ENCODE results near the gene GOLM1. TPM values are rescaled to one million over a fixed set of nuclear protein-coding genes. Genes with fewer than 3 reads are reported as not detected.

Gene GOLM1
- total RNA-seq, 1 donor from 2014 or later, result 92.6 TPM

GRCh38 chr9:86096386-86096785 lies 3.0 kb downstream of the GOLM1 start:
- Histone ChIP-seq H3K4me3 (ENCODE audit: low read depth, low read length) (no peak overlapping the region), H3K36me3 (ENCODE audit: control insufficient read depth, insufficient read depth, low read length) (no peaks in the 10 kb centered on the region), H3K27me3 (ENCODE audit: control insufficient read depth, insufficient read depth, low read length) (no peaks in the 10 kb centered on the region)
- DNase-seq (ENCODE audit: low read depth), result no peak
- TF ChIP-seq CTCF (IDR thresholded peaks at IDR 0.05; ENCODE audit: insufficient read depth, low read length, poor library complexity, severe bottlenecking), result no peak

GRCh38 chr9:86093788-86094555 lies 5.4 kb downstream of the GOLM1 start:
- TF ChIP-seq CTCF (IDR thresholded peaks at IDR 0.05; ENCODE audit: insufficient read depth, low read length, poor library complexity, severe bottlenecking), result no peak
- H3K4me3 ChIP-seq (ENCODE audit: low read depth, low read length), result no peak overlapping the region

DNA sequence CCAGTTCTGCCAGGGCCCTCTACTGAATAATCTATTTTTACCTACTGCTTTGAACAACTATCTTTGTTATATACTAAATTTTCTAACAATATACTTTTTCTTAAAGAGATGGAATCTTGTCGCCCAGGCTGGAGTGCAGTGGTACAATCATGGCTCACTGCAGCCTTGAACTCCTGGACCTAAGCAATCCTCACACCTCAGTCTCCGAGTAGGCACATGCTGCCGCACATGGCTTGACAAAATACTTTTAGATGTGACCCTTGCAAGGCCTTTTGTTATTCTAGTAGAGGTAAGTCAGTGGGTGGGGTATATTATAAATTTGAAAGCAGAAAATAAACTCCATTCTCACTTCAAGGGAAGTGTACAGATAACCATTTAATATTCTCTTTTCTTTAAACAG lies 7.9 kb downstream of the GOLM1 start:
- Histone ChIP-seq H3K27me3 (ENCODE audit: control insufficient read depth, insufficient read depth, low read length) (no peaks in the 10 kb centered on the region), H3K4me3 (ENCODE audit: low read depth, low read length) (no peak overlapping the region), H3K36me3 (ENCODE audit: control insufficient read depth, insufficient read depth, low read length) (peaks cover 1% of the 10 kb centered on the region)
- no peak for DNase-seq (ENCODE audit: low read depth)
- TF ChIP-seq CTCF (IDR thresholded peaks at IDR 0.05; ENCODE audit: insufficient read depth, low read length, poor library complexity, severe bottlenecking), result no peak

More at GRCh38 chr9:86093788-86094555, 5.4 kb downstream of the GOLM1 start:
- no peak for DNase-seq (ENCODE audit: low read depth)
- H3K36me3 ChIP-seq (ENCODE audit: control insufficient read depth, insufficient read depth, low read length), result peaks cover 1% of the 10 kb centered on the region
- no peaks in the 10 kb centered on the region for H3K27me3 ChIP-seq (ENCODE audit: control insufficient read depth, insufficient read depth, low read length)

DNA sequence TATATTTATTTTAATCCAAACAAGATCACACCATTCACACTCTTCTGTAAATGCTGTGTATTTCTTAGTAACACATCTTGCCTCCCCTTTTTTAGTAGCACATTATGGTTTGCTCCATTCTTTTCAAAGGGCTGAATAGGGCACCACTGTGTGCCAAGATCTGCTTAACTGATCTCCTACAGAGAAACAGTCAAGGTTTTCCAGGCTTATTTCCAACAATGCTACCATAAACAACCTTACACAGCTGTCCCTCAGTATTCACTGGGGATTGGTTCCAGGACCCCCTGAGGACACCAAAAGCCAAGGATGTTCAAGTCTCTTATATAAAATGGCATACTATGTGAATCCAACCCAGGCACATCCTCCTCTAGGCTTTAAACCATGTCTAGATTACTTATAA lies 16.5 kb downstream of the GOLM1 start:
- no peak for TF ChIP-seq CTCF (IDR thresholded peaks at IDR 0.05; ENCODE audit: insufficient read depth, low read length, poor library complexity, severe bottlenecking)

GRCh38 chr9:86079865-86080469 lies 19.4 kb downstream of the GOLM1 start:
- H3K4me3 ChIP-seq (ENCODE audit: low read depth, low read length), result no peak overlapping the region
- no peaks in the 10 kb centered on the region for H3K27me3 ChIP-seq (ENCODE audit: control insufficient read depth, insufficient read depth, low read length)
- TF ChIP-seq CTCF (IDR thresholded peaks at IDR 0.05; ENCODE audit: insufficient read depth, low read length, poor library complexity, severe bottlenecking), result no peak
- no peaks in the 10 kb centered on the region for H3K36me3 ChIP-seq (ENCODE audit: control insufficient read depth, insufficient read depth, low read length)
- DNase-seq (ENCODE audit: low read depth), result no peak

More for the DNA sequence above, 16.5 kb downstream of the GOLM1 start:
- H3K36me3 ChIP-seq (ENCODE audit: control insufficient read depth, insufficient read depth, low read length), result no peaks in the 10 kb centered on the region
- no peak overlapping the region for H3K4me3 ChIP-seq (ENCODE audit: low read depth, low read length)
- H3K27me3 ChIP-seq (ENCODE audit: control insufficient read depth, insufficient read depth, low read length), result no peaks in the 10 kb centered on the region
- no peak for DNase-seq (ENCODE audit: low read depth)

All from kidney epithelial cell (primary cell).